Neural cell (in vitro differentiated cells): ENCODE results near the gene PVALEF. TPM values are rescaled to one million over a fixed set of nuclear protein-coding genes. Genes with fewer than 3 reads are reported as not detected.

Experiments used
- H2AFZ ChIP-seq: fragments of 200-600, 300-800 bp; sonication (generic), shearing (Covaris generic); 2 replicates; pipeline ENCODE4 v1.6.0; 2014; ENCODE audit warnings: low read depth, mild to moderate bottlenecking, antibody characterized with exemption, low read length, moderate library complexity
- H3F3A ChIP-seq: fragments of 200-600 bp; shearing (Covaris generic); 2 replicates; pipeline ENCODE4 v1.6.1; 2016; ENCODE audit warnings: mild to moderate bottlenecking, moderate library complexity, mixed read lengths, antibody characterized with exemption, low read length; ENCODE audit not compliant: insufficient read depth, poor library complexity, severe bottlenecking
- H3K27ac ChIP-seq: fragments of 200-600, 300-800 bp; sonication (generic), shearing (Covaris generic); 2 replicates; pipeline ENCODE4 v1.5.1; 2014; ENCODE audit warnings: mild to moderate bottlenecking, low read length, moderate library complexity
- H3K27me3 ChIP-seq: fragments of 300-800, 200-600 bp; sonication (generic), shearing (Covaris generic); 2 replicates; pipeline ENCODE4 v1.6.0; 2014; ENCODE audit warnings: mild to moderate bottlenecking, low read depth, low read length, moderate library complexity; ENCODE audit not compliant: insufficient read depth
- H3K36me3 ChIP-seq: fragments of 300-800, 200-600 bp; sonication (generic), shearing (Covaris generic); 2 replicates; pipeline ENCODE4 v1.5.1; 2014; ENCODE audit warnings: mild to moderate bottlenecking, antibody characterized with exemption, low read length, moderate library complexity; ENCODE audit not compliant: insufficient read depth
- H3K4me2 ChIP-seq: fragments of 300-800, 200-600 bp; sonication (generic), shearing (Covaris generic); 2 replicates; pipeline ENCODE4 v1.6.0; 2014; ENCODE audit warnings: mild to moderate bottlenecking, low read length
- H3K4me3 ChIP-seq: fragments of 300-800, 200-600 bp; sonication (generic), shearing (Covaris generic); 2 replicates; pipeline ENCODE4 v1.5.1; 2014; ENCODE audit warnings: mild to moderate bottlenecking, low read length, moderate library complexity
- H3K79me2 ChIP-seq: fragments of 200-600 bp; shearing (Covaris generic); replicated peaks from 2 replicates; pipeline ENCODE4 v1.6.0; 2014; ENCODE audit warnings: mild to moderate bottlenecking, low read length, moderate library complexity; ENCODE audit not compliant: insufficient read depth
- H3K9ac ChIP-seq: fragments of 300-800, 200-600 bp; sonication (generic), shearing (Covaris generic); 2 replicates; pipeline ENCODE4 v1.6.1; 2016; ENCODE audit warnings: mild to moderate bottlenecking, low read length, mixed read lengths
- H3K9me2 ChIP-seq: fragments of 200-600 bp; shearing (Covaris generic); 2 replicates; pipeline ENCODE4 v1.6.1; 2016; ENCODE audit warnings: mild to moderate bottlenecking, low read length, mixed read lengths; ENCODE audit not compliant: insufficient read depth
- H3K9me3 ChIP-seq: fragments of 200-600, 300-800 bp; sonication (generic), shearing (Covaris generic); 2 replicates; pipeline ENCODE4 v1.6.1; 2016; ENCODE audit warnings: mild to moderate bottlenecking, mixed run types, low read length, moderate library complexity, mixed read lengths
- H4K20me1 ChIP-seq: fragments of 200-600 bp; shearing (Covaris generic); 2 replicates; pipeline ENCODE4 v1.6.1; 2016; ENCODE audit warnings: mild to moderate bottlenecking, mixed run types; ENCODE audit not compliant: insufficient read depth
- CTCF ChIP-seq: fragments of 450-650 bp; IDR thresholded peaks from 2 replicates; pipeline ENCODE4 v1.5.1; 2014; ENCODE audit warnings: antibody characterized with exemption, mild to moderate bottlenecking, moderate library complexity; ENCODE audit not compliant: poor library complexity, severe bottlenecking
- EP300 ChIP-seq: fragments of 450-650 bp; conservative IDR thresholded peaks from 2 replicates; pipeline ENCODE4 v1.6.1; 2014; ENCODE audit warnings: antibody characterized with exemption, mild to moderate bottlenecking, moderate library complexity; ENCODE audit not compliant: poor library complexity, severe bottlenecking
- EZH2 ChIP-seq: fragments of 200-600, 300-800 bp; shearing (Covaris generic), sonication (generic); IDR thresholded peaks from 2 replicates; pipeline ENCODE4 v1.6.1; 2014; ENCODE audit warnings: antibody characterized with exemption, low read length, borderline replicate concordance, mild to moderate bottlenecking; ENCODE audit not compliant: insufficient read depth, poor library complexity, severe bottlenecking
- MXI1 ChIP-seq: fragments of 450-650 bp; conservative IDR thresholded peaks from 2 replicates; pipeline ENCODE4 v1.6.1; 2014; ENCODE audit warnings: antibody characterized with exemption, mild to moderate bottlenecking; ENCODE audit not compliant: poor library complexity, severe bottlenecking
- POLR2AphosphoS5 ChIP-seq: IDR thresholded peaks from 2 replicates; pipeline ENCODE4 v1.6.1; 2012
- RAD21 ChIP-seq: fragments of 450-650 bp; conservative IDR thresholded peaks from 2 replicates; pipeline ENCODE4 v1.6.1; 2014; ENCODE audit warnings: antibody characterized with exemption, mild to moderate bottlenecking, moderate library complexity
- REST ChIP-seq: IDR thresholded peaks from 2 replicates; pipeline ENCODE4 v1.6.1; 2012; ENCODE audit warnings: borderline replicate concordance
- SMC3 ChIP-seq: fragments of 450-650 bp; conservative IDR thresholded peaks from 2 replicates; pipeline ENCODE4 v1.6.1; 2014; ENCODE audit warnings: antibody characterized with exemption, mild to moderate bottlenecking, moderate library complexity; ENCODE audit not compliant: poor library complexity
- TAF1 ChIP-seq: IDR thresholded peaks from 2 replicates; pipeline ENCODE4 v1.6.1; 2012; ENCODE audit warnings: low read depth
- polyA plus RNA-seq: library from polyadenylated mRNA; depleted of rRNA; stranded (reverse); fragments of >200 nt; gene quantifications from 2 replicates; pipeline ENCODE4 v1.2.3, GENCODE V29; 2014

PVALEF gene
- polyA plus RNA-seq, 1 donor from 2014 or later, result not detected

DNA sequence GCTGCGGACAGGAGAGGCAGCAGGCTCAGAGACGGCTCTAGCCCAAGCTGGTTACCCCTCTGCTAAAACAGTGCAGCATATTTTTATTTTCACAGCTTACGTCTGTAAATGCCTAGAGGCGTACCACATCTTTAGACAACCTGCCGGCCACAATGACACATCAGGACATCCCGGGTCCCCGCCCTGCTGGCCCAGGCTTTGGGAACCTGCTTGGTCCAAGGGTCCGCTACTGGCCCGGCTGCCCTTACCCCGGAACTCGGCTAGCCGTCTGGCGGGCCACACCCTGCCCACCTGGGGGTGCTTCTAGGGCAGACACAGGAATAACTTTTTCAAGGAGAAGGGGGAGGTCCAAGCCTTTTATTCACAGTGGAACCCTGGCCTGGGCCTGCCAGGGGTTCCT lies 53.2 kb downstream of the PVALEF start:
- no peaks in the 10 kb centered on the region for H3K9me2 ChIP-seq
- H3K79me2 ChIP-seq, result peaks cover 14% of the 10 kb centered on the region
- no peak overlapping the region for H3K4me3 ChIP-seq
- no peak overlapping the region for H2AFZ ChIP-seq
- no peak overlapping the region for H3K4me2 ChIP-seq
- H3K9ac ChIP-seq, result no peak overlapping the region
- H3K36me3 ChIP-seq, result no peaks in the 10 kb centered on the region
- no peak for TF ChIP-seq POLR2AphosphoS5
- TF ChIP-seq EP300, result no peak
- no peak for TF ChIP-seq TAF1
- no peak for TF ChIP-seq MXI1
- no peak for TF ChIP-seq SMC3
- no peak for TF ChIP-seq CTCF
- TF ChIP-seq RAD21, result no peak
- TF ChIP-seq REST, result no peak
- no peak for TF ChIP-seq EZH2
- H3K27ac ChIP-seq, result no peak overlapping the region
- H4K20me1 ChIP-seq, result no peaks in the 10 kb centered on the region
- no peaks in the 10 kb centered on the region for H3K27me3 ChIP-seq
- no peaks in the 10 kb centered on the region for H3F3A ChIP-seq
- no peaks in the 10 kb centered on the region for H3K9me3 ChIP-seq

GRCh38 chr17:81218991-81219390 lies 53.7 kb downstream of the PVALEF start:
- H3K4me3 ChIP-seq, result no peak overlapping the region
- no peak overlapping the region for H3K4me2 ChIP-seq
- no peak for TF ChIP-seq RAD21
- TF ChIP-seq SMC3, result no peak
- TF ChIP-seq POLR2AphosphoS5, result no peak
- TF ChIP-seq REST, result no peak
- TF ChIP-seq CTCF, result no peak
- TF ChIP-seq TAF1, result no peak
- TF ChIP-seq MXI1, result no peak
- TF ChIP-seq EP300, result no peak
- no peak for TF ChIP-seq EZH2
- H3K9ac ChIP-seq, result no peak overlapping the region
- H3K9me2 ChIP-seq, result no peaks in the 10 kb centered on the region
- no peak overlapping the region for H3K27ac ChIP-seq
- H3K9me3 ChIP-seq, result no peaks in the 10 kb centered on the region
- H3F3A ChIP-seq, result no peaks in the 10 kb centered on the region
- H3K79me2 ChIP-seq, result peaks cover 14% of the 10 kb centered on the region
- no peaks in the 10 kb centered on the region for H3K36me3 ChIP-seq
- no peaks in the 10 kb centered on the region for H4K20me1 ChIP-seq
- H2AFZ ChIP-seq, result no peak overlapping the region
- H3K27me3 ChIP-seq, result no peaks in the 10 kb centered on the region
